HG03196 (cell line): ENCODE results near the gene CASP8.

Source experiments
- ATAC-seq: cut with Tn5 transposase; IDR thresholded peaks from one replicate; pipeline ENCODE4 v1.9.1; 2021; ENCODE audit not compliant: unreplicated experiment

The CASP8 gene

GRCh38 chr2:201329409-201329808 is 69.1 kb downstream of the CASP8 start:
- no peak for ATAC-seq
